ENCODE data around the gene PSORS1C2.
"Not testable (repeated sequence)": the region's sequence is repeated elsewhere in the genome, so short reads cannot be mapped to it uniquely, and the experiment has no call there.

DNA sequence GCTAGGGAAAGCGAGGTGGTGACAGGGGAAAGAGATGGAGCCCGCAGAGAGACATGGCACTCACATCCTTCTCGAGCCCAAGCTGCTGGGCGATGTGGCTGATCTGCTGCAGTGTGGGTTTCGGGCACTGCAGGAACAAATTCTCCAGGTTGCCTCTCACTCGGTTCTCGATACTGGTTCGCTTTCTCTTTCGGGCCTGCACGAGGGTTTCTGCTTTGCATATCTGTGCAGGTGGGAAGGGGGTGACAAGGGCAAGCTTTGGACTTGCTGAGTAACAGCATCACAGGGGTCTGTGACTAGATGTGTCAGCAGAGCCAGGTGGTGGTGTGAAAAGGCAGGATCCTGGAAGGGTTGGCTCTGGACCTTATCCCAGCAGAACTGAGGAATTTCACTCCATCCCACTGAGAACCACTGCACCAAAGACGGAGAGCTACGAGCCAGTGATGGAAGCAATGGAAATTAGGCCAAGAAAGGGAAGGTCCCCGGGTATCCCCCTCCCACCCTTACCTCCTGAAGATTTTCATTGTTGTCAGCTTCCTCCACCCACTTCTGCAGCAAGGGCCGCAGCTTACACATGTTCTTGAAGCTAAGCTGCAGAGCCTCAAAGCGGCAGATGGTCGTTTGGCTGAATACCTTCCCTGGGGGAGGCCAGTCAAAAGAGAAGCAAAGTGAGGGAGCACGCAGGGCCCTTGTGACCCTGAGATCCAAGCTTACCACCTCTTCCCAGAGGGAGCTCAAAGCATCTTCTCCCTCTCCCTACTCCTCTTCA, 26.4 kb upstream of the PSORS1C2 start:
- TF ChIP-seq, protein P1, sequence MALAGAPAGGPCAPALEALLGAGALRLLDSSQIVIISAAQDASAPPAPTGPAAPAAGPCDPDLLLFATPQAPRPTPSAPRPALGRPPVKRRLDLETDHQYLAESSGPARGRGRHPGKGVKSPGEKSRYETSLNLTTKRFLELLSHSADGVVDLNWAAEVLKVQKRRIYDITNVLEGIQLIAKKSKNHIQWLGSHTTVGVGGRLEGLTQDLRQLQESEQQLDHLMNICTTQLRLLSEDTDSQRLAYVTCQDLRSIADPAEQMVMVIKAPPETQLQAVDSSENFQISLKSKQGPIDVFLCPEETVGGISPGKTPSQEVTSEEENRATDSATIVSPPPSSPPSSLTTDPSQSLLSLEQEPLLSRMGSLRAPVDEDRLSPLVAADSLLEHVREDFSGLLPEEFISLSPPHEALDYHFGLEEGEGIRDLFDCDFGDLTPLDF (CRISPR knock-in tag; IDR thresholded peaks at IDR 0.05): not testable (repeated sequence)
- not testable (repeated sequence) for TF ChIP-seq MAX (CRISPR knock-in tag; IDR thresholded peaks at IDR 0.05); TCF7 (CRISPR knock-in tag; IDR thresholded peaks at IDR 0.05; ENCODE audit: low read depth); SP1 (CRISPR knock-in tag; conservative IDR thresholded peaks at IDR 0.05); IRF2 (CRISPR knock-in tag; IDR thresholded peaks at IDR 0.05; ENCODE audit: borderline replicate concordance, low read depth); ELF4 (CRISPR knock-in tag; IDR thresholded peaks at IDR 0.05; ENCODE audit: low read depth); CTCF (IDR thresholded peaks at IDR 0.05); NR1H2 (CRISPR knock-in tag; IDR thresholded peaks at IDR 0.05); JUN (CRISPR knock-in tag; IDR thresholded peaks at IDR 0.05); FOXJ3 (CRISPR knock-in tag; IDR thresholded peaks at IDR 0.05; ENCODE audit: borderline replicate concordance); ZNF232 (CRISPR knock-in tag; IDR thresholded peaks at IDR 0.05)
- TF ChIP-seq, protein P2, sequence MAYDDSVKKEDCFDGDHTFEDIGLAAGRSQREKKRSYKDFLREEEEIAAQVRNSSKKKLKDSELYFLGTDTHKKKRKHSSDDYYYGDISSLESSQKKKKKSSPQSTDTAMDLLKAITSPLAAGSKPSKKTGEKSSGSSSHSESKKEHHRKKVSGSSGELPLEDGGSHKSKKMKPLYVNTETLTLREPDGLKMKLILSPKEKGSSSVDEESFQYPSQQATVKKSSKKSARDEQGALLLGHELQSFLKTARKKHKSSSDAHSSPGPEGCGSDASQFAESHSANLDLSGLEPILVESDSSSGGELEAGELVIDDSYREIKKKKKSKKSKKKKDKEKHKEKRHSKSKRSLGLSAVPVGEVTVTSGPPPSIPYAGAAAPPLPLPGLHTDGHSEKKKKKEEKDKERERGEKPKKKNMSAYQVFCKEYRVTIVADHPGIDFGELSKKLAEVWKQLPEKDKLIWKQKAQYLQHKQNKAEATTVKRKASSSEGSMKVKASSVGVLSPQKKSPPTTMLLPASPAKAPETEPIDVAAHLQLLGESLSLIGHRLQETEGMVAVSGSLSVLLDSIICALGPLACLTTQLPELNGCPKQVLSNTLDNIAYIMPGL (CRISPR knock-in tag; IDR thresholded peaks at IDR 0.05): not testable (repeated sequence)

Data from WTC11 (cell line).